ENCODE measurements around the gene POU6F1. TPM values are rescaled to one million over a fixed set of nuclear protein-coding genes. Genes with fewer than 3 reads are reported as not detected.

The POU6F1 gene
- total RNA-seq, 4 donors from 2014 or later: 5.8 to 14.8 (median 8.5) TPM

DNA sequence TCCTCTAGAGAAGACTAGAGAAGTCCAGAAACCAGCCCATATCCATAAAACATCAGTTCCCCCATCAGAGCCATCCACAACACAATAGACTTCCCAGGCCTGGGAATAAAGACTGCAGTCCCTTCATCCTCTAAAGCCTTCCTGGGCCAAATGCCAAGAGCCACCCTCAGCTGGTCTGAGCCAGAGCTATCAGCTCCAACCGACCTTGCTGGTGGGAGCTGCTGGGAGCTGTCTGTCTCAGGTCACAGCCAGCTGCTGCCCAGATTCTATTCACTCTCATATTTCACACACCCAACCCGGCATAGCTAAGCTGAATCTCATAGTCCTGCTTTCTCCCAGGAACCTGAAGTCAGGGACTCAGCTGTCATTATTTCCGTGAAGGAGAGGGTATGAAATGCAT, 34.0 kb downstream of the POU6F1 start:
- TF ChIP-seq, protein P1, sequence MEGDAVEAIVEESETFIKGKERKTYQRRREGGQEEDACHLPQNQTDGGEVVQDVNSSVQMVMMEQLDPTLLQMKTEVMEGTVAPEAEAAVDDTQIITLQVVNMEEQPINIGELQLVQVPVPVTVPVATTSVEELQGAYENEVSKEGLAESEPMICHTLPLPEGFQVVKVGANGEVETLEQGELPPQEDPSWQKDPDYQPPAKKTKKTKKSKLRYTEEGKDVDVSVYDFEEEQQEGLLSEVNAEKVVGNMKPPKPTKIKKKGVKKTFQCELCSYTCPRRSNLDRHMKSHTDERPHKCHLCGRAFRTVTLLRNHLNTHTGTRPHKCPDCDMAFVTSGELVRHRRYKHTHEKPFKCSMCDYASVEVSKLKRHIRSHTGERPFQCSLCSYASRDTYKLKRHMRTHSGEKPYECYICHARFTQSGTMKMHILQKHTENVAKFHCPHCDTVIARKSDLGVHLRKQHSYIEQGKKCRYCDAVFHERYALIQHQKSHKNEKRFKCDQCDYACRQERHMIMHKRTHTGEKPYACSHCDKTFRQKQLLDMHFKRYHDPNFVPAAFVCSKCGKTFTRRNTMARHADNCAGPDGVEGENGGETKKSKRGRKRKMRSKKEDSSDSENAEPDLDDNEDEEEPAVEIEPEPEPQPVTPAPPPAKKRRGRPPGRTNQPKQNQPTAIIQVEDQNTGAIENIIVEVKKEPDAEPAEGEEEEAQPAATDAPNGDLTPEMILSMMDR (IDR thresholded peaks at IDR 0.05): no peak
- ATAC-seq (ENCODE audit: low FRiP score) (no peak), DNase-seq (ENCODE audit: low spot score) (no peak)

DNA sequence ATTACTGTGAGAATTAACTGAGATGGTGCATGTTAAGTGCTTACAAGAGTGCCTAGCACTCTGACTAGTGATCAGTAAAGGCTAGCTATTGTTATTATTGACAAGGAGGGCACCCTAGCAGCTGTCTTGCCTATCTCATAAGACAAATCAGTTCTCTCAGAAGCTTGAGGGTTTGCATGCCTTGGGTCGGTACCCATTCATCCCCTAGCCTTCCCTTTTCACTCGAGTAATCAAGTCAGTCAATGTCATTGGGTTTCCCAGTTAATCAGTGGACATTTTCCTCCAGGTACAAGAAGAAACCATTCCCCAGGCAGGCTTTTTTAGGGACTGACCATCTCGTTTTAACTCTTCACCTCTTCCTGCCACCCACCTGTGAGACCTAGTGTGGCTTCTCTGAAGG, 34.5 kb downstream of the POU6F1 start:
- ATAC-seq (ENCODE audit: low FRiP score): no peak
- TF ChIP-seq, protein P1 (IDR thresholded peaks at IDR 0.05): no peak
- no peak for DNase-seq (ENCODE audit: low spot score)

DNA sequence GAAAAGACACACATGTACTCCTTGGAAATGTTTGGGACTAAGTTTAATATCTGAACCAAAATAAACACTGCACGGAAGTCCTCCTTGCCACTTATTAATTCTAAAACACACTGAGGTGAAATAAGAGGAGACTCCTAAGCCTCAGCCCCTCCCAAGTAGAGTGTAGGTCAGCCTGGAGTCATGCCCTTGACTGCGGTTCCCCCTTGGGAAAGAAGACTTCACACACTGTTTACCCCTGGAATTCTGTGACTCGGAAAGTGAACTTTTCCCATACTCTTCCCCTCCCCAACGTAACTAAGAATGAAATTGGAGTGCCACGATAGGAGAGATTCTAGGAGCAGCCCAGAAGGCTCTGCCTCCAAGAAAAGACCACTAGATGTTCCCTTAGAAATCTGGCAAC, 36.3 kb downstream of the POU6F1 start:
- TF ChIP-seq, protein P1 (IDR thresholded peaks at IDR 0.05): no peak
- DNase-seq (ENCODE audit: low spot score) (no peak), ATAC-seq (ENCODE audit: low FRiP score) (no peak)

DNA sequence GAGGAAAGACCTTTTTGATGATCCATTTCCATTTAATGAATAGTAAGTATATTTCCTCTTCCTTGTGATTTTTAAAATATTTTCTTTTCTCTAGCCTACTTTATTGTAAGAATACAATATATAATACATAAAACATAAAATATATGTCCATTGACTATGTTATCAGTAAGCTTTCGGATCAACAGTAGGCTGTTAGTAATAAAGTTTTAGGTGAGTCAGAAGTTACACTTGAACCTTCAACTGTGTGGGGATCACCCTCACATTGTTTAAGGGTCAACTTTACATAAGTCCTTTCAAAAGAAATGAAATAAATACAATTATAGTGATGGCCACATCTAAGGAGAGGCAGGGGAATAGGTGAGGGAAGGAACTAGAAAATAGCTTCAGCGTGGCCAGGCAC, 40.0 kb downstream of the POU6F1 start:
- ATAC-seq (ENCODE audit: low FRiP score) (no peak), DNase-seq (ENCODE audit: low spot score) (no peak)
- TF ChIP-seq, protein P1 (IDR thresholded peaks at IDR 0.05): no peak

DNA sequence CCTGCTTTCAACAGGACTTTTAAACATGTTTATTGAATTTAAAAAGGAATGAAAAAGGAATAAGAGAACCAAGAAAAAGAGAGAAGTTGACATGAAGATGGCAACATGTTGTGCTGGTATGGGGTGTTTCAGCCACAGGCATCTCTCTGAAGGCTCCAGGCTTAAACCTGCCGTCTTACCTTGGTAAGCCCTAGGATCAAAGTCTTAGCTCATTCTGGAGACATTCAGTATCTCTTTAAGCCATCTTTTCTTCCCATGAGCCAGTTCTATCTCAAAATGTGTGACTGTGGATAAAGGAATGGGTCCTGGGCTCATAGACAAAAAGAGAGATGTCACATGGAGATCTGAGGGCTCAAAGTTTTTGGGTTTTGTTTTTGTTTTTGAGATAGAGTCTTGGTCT, 43.4 kb downstream of the POU6F1 start:
- TF ChIP-seq, protein P1 (IDR thresholded peaks at IDR 0.05): no peak
- ATAC-seq (ENCODE audit: low FRiP score) (no peak), DNase-seq (ENCODE audit: low spot score) (no peak)

DNA sequence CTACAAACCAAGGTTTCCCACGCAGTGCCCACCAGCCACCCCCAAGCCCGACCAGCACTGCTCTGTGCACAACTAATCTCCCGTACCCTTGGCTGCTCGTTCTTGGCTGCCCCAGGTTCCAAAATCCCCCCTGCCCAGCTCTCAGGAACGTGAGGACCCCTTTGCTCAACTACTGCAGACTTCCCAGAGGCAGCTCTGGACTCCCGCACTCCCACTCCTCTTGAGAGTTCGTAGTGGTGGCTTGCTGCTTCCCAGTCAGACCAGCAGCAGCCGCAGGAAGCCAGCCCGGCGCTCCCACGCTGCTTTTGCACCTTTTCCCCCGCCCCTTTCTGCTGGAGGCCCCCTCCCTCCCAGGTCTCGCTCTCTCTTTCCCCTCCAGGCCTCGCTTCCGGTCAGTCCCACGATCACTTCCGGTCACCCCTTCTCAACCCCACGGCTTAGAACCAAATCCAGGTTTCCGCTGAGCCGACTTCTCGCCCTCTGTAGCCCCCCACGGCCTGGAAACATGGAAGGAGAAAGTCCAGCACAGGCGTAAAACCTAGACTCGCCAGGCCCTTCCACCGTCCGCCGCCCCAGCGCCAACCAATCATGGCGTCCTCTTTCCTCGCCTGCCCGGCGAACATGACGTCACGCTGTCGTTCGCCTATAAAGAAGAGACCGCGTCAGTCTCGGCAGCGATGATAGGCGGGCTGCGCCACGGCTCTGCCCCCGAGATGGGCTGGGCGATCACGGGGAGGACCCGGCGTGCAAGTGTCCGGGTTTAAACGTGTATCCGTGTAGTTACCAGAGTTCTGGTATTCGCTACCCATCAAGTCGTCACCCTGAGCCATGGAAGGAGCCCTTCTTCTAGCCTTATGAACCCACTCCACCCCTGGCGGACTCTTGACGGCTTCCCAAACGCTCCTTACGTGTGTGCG, 45.1 kb downstream of the POU6F1 start, which contains the start of gene TFCP2:
TFCP2 (minus strand) TSS at position 621 of the 917 bp plus-strand sequence. CDS start 713 bp downstream, outside the sequence.
- DNase-seq (ENCODE audit: low spot score) (peak; percentile 90), ATAC-seq (ENCODE audit: low FRiP score) (peak; percentile 98)
- TF ChIP-seq, protein P1 (IDR thresholded peaks at IDR 0.05): no peak

Data from omental fat pad (tissue), 4 donors.